ENCODE data around the gene MSH4.

GRCh38 chr1:75953461-75953860 is 156.8 kb downstream of the MSH4 start:
- TF ChIP-seq PATZ1 (CRISPR knock-in tag; IDR thresholded peaks at IDR 0.05; ENCODE audit: borderline replicate concordance) (no peak), ZNF8 (CRISPR knock-in tag; IDR thresholded peaks at IDR 0.05) (no peak), GLIS3 (CRISPR knock-in tag; IDR thresholded peaks at IDR 0.05) (no peak), CREB5 (CRISPR knock-in tag; IDR thresholded peaks at IDR 0.05; ENCODE audit: low read depth) (no peak), ISL1 (CRISPR knock-in tag; IDR thresholded peaks at IDR 0.05) (no peak), TOX (CRISPR knock-in tag; IDR thresholded peaks at IDR 0.05; ENCODE audit: borderline replicate concordance) (no peak), TCF4 (CRISPR knock-in tag; IDR thresholded peaks at IDR 0.05; ENCODE audit: borderline replicate concordance) (no peak), ARNTL (CRISPR knock-in tag; IDR thresholded peaks at IDR 0.05; ENCODE audit: borderline replicate concordance, low read depth) (no peak), RARB (CRISPR knock-in tag; IDR thresholded peaks at IDR 0.05) (no peak), ZFP30 (CRISPR knock-in tag; IDR thresholded peaks at IDR 0.05) (no peak), SNAI2 (CRISPR knock-in tag; IDR thresholded peaks at IDR 0.05) (no peak), CSRNP3 (CRISPR knock-in tag; IDR thresholded peaks at IDR 0.05) (no peak), POU6F1 (CRISPR knock-in tag; IDR thresholded peaks at IDR 0.05; ENCODE audit: borderline replicate concordance, low read depth) (no peak)
